GM20000 (cell line): Measurements from ENCODE around the gene PCBP2.

Experiments
- DNase-seq: peaks from one replicate; pipeline ENCODE4 v3.0.0; 2012; ENCODE audit warnings: low spot score
- CTCF ChIP-seq: IDR thresholded peaks from 2 replicates; pipeline ENCODE4 v1.5.1; 2012; ENCODE audit warnings: mild to moderate bottlenecking, control low read depth; ENCODE audit errors: extremely low read depth, missing control alignments

Gene PCBP2

DNA sequence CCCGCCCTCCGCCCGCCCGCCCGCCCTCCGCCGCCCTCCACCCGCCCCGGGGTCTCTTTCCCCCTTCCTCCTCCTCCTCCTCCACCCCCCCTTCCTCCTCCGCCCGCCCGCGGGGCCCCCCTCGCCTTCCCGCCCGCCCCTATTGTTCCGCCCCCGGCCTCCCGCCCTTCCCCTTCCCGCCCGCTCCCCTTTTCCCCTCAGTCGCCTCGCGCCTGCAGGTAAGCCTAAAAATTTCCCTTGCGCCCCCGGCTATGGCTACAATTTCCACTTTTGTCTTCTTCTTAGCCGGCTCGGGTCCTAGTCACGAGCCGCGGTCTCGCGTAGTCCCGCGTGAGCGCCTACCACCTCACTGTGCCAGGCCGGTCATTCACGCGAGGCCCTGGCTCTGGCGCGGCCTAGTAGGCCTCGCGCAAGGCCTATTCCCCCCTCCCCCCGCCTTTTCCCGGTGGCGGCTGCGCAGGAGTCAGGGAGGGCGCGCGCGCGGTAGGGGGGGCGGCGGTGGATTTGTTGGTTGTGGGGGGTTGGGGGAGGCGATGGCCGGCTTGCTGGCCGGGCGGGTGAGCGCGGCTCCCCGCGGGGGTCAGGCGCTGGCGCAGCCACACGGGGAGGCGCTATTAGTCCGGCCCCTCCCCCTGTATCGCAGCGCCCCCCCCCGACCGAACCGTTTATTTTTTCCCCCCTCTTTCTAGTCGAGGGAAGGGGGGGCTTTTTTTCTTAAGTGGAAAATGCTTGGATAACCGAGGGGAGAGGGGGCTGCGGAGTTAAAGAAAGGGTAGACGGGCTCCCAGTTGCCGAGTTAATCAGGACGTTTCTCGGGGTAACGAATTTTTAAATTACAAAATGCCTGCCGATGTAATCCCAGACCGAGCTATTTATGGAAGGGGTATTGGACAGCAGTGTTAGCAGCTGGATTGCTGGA lies 516 bp downstream of the PCBP2 start:
- DNase-seq, result peak; percentile 88
- no peak for TF ChIP-seq CTCF

- TF ChIP-seq CTCF, result no peak
- DNase-seq, result no peak
Observed at GRCh38 chr12:53453953-53454640, 2.2 kb downstream of the PCBP2 start.

GRCh38 chr12:53454707-53455106 lies 2.8 kb downstream of the PCBP2 start:
- no peak for DNase-seq
- no peak for TF ChIP-seq CTCF

GRCh38 chr12:53456654-53457366 lies 4.9 kb downstream of the PCBP2 start:
- TF ChIP-seq CTCF, result no peak
- no peak for DNase-seq

DNA sequence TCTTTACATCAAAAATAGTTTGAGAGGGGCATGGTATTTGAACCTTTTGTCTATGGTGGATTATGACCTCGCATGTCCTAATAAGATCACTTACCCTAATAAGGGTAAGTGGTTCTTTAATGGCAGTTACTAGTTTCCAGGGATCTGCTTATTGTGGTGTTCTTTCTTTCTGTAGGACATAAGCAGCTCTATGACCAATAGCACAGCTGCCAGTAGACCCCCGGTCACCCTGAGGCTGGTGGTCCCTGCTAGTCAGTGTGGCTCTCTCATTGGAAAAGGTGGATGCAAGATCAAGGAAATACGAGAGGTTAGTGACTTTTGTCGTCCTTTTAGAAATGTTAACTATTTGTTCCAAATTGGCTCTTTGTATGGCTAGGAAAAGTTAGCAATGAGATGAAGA lies 7.2 kb downstream of the PCBP2 start:
- TF ChIP-seq CTCF, result no peak
- no peak for DNase-seq

- DNase-seq, result no peak
- no peak for TF ChIP-seq CTCF
Observed at GRCh38 chr12:53461059-53461458, 9.2 kb downstream of the PCBP2 start.

GRCh38 chr12:53461591-53461990 lies 9.7 kb downstream of the PCBP2 start:
- DNase-seq, result no peak
- TF ChIP-seq CTCF, result no peak
